Cerebellar nuclear complex (tissue), 1 donor: Measurements from ENCODE around the gene BAIAP2L2.

ENCODE experiments used
- DNase-seq, 2 experiments: peaks; one replicate each; lab custom pipeline; 2025; lab: John Stamatoyannopoulos, UW

BAIAP2L2 gene

DNA sequence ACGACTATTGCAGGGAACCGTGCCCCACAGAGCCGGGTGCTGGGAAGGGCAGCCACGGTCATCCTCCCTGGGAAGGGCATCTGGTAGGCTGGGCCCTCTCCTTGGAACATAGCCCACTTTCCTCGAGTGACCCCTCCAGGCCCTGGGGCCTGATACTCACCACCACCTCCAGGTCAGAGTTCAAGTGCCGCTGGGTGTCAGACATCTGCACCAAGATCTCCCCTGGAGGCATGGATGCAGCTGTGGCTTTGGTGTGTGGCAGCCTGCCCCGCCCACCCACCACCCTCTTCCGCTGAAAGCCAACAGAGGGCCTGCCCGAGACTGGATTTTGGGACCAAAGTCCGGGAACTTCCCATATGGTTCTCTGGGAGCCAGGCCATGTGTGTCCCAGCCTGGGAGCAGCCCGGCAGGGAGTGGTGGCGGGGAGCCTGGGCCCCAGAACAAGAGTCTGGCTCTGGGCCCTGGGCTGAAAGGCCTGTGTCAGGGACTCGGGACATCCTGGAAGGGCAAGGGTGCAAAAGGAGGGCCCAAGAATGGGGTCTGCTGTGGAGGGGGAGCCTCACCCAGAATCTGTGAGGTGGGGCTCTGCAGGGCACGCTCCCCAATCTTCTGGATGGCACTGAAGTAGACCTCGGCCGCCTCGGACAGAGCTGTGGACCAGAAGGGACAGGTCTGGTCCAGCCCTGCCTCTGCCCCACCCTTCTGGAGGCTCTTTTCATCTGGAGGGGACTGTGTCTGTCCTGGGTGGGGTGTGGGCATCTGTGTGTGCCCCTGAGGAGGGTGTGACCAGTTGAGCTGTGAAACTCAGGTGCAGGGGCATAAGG is 2.6 kb downstream of the BAIAP2L2 start:
- DNase-seq: no peak

DNA sequence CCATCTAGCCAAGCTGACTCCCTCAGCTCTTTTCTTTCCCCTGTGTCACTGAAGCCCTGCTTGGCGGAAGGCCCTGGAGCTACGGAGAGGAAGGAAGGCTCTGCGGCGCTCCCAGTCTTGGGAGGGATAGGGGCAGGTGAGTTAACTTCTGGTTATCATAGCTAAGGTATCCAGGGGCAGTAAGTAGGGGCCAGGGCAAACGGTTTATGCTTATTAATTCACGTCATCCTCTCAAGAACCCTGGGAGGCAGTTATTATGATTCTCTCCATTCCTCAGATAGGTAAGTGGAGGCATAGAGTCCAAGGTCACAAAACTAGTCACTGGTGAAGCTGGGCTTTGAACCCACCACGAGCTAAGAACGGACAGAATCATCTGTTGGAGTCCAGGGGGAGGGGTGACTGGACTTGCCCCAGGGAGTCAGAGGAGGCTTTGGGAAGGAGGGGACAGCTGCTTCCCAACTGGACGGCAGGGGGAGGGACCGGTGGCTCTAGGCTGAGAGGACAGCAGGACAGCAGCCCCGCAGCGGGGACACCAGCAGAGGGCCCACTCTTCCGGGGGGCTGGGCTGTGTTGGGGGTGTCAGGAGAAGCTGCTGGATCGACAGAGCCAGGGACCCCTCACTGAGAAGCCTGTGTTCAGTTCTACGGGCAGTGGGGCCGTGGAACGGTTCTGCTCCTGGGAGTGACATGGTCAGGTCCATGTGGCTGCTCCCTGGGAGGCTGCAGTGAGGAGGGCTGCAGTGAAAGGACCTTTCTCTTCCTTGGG is 3.5 kb downstream of the BAIAP2L2 start:
- no peak for DNase-seq

DNA sequence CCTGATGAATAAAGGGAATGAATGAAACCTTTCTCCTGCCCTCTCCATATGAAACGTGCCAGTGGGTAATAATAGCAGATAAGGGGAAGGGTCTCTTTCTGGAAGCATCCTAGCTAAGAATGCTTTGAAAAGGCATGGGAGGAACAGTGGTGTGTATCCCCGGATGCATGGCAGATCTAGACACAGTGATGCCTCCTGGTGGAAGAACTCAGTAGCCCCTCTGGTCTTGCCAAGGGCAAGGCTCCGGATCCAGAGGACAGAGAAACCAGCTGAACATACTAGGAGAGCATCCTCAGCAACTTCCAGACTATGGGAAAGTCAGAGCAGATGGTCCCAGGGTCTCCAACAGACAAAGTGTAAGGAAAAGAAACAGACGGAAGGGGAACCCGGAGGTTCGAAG is 6.4 kb downstream of the BAIAP2L2 start:
- DNase-seq: no peak

DNA sequence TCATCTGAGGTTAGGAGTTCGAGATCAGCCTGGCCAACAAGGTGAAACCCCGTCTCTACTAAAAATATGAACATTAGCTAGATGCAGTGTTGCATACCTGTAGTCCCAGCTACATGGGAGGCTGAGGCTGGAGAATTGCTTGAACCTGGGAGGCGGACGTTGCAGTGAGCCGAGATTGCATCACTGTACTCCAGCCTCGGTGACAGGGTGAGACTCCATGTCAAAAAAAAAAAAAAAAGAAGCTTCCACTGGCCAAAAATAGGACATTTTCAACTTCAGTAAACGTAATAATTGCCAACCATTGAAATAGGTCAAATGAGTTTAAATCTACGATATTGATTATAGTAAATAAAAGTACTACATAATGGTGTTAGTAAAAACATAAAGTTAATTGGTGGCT is 6.8 kb downstream of the BAIAP2L2 start:
- DNase-seq: no peak

DNA sequence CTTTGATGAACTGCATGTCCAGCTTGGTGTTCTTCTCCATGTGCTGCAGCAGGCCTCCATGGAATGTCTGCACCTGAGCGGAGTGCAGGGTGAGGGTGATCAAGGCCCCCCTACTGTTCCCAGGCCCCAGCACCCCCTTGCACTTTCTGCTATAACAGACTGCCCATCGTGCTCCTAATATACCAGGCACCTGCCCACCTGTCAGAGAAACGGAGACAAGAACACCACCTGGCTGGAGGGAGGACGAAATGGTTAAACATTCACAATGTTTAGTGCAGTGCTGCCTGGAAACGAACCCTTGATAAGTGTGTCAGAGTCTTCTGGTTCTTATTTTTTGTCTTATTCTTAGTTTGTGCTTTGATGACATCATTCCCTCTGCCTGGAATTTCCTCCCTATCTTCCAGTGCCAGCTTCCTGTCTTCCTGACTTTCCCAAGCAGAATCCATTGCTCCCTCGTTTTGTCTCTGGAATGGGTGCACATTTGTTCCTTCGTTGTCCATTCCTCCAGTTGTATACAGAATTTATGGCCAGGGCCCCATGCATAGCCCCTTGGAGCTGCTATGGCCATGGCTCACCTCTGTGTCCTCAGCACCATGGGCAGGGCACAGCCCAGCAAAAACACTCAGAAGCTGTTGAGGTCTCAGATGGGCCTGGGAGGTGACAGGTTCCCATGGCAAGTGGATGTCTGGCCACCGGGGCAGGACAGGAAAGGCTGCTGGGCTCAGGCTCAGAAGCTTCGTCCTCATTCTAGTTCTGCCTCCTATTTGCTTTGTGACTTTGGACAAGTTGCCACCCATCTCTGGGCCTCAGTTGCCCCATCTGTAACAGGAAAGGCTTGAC is 11.9 kb downstream of the BAIAP2L2 start:
- no peak for DNase-seq

DNA sequence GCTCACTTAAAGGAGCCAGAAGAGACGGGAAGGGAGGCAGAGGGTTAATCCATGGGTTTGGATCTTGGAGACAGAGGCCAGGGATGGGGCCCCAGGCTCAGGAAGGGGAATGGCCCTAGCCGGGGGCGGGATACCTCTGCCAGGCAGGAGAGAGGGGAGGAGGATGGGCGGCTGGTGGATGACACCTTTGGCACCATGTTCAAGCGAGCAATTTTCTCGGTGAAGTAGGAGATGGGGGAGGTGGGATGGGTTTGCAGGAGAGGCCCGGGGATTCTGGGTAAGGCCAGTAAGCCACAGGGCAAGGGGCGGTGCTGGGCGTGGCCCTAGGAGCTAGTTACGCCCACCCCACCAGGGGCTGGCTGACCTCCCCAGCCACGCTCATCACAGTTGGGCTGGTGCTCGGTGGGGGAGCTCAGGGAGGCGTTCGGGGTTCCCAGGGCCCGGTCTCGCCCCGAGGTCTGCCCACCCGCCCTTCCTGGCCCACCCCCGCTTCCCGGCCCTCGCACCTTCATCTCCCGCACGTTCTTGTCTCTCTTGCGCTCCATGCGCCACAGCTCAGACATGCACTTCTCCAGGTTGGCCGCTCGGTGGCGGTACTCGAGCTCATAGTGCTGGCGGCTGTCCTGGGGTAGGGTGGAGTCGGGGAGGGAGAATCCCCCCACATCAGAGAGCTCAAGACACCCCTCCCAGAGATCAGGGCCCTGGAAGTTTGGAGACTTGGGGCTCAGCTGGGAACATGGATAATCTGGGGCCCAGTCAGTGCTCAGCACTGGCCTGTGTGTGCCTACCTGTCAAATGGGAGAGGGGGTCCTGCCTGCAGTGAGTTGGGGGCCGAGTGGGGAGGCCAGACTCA is 12.7 kb downstream of the BAIAP2L2 start:
- DNase-seq: no peak

GRCh38 chr22:38097058-38097457 is 13.4 kb downstream of the BAIAP2L2 start:
- DNase-seq: no peak

DNA sequence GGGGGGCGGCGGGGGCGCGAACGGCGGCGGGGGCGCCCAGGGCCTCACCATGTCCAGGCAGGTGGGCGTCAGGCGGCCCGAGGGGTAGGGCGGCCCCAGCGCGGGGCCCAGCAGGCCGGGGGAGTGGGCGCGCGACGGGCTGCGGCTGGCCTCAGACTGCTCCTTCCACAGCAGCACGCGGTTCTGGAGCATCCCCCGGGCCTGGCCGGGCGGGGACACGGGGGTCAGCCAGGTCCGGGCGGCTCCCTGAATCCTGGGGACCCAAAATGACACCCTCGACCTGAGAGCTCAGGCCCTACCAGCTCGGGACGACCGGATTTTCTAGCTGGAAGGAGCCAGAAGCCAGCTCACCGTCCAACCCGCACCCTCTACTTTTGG is 21.0 kb downstream of the BAIAP2L2 start:
- DNase-seq: no peak

GRCh38 chr22:38088629-38089473 is 21.6 kb downstream of the BAIAP2L2 start:
- DNase-seq: no peak

DNA sequence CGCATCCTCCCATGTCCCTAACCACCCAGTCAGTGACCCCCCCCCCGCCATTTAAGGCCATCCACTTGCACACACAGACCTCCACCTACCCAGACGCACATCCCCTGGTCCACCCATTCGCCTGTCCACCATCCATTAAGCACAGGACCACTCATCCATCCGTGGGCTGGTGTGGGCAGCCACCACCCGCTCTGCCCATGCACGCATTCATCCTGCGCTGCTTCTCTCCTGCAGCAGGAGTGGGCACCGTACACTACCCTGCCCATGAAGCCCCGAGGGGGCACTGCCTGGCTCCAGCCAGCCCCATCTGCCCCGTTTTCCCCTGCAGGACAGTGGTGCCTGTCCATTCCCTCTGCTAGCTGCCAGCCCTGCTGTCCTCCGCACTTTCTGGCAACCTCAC is 22.6 kb downstream of the BAIAP2L2 start:
- no peak for DNase-seq

GRCh38 chr22:38086942-38087341 is 23.5 kb downstream of the BAIAP2L2 start:
- no peak for DNase-seq

DNA sequence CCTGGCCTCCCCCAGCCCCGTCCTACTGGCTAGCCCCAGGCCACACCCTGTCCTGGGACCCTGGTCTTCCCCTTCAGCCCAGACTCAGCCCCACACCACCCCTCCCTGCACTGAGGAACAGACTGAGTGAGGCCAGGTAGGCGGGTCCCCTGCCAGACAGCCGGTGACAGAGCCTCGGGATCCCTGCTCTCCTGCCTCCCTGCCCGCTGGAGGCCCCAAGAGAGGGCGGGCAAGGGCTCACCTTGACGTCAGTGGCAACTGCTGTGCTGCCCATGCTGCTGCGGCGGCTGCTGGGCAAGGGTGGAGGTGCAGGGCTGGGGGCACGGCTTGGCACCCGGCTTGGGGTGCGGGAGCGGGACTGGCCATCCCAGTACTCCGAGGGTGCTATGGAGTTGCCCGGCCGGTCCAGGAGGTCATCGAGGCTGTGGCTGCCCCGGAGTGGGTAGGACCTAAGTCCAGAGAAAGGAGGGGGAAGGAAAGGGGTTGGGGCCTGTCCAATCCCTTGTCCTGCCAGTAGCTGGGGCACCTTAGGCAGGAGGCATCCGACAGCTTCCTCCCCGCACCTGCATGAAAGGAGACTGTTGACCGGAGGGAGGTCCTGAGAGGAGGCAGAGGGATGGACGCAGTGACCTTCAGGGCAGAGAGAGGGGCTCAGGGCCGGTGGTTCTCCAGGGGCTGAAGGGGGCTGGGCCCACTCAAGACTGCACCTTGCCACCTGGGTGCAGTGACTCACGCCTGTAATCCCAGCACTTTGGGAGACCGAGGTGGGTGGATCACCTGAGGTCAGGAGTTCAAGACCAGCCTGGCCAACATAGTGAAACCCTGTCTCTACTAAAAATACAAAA is 24.3 kb downstream of the BAIAP2L2 start:
- no peak for DNase-seq

GRCh38 chr22:38085501-38085900 is 25.0 kb downstream of the BAIAP2L2 start:
- no peak for DNase-seq

GRCh38 chr22:38085056-38085455 is 25.4 kb downstream of the BAIAP2L2 start:
- DNase-seq: no peak

GRCh38 chr22:38083931-38084631 is 26.4 kb downstream of the BAIAP2L2 start, which contains the start of gene SLC16A8:
SLC16A8 (minus strand) TSS chr22:38084184; CDS start chr22:38082873, 1,311 bp downstream.
- no peak for DNase-seq

GRCh38 chr22:38082986-38083710 is 27.3 kb downstream of the BAIAP2L2 start:
- no peak for DNase-seq

- no peak for DNase-seq
Measured at GRCh38 chr22:38081941-38082828, 28.3 kb downstream of the BAIAP2L2 start.
